CD4-positive, alpha-beta memory T cell (primary cell): ENCODE measurements around the gene ZNF595. TPM values are rescaled to one million over a fixed set of nuclear protein-coding genes. Genes with fewer than 3 reads are reported as not detected.
A peak's percentile ranks its signal among the peaks of the same experiment; 100 is the strongest.

Experiments used
- CTCF ChIA-PET: fragments of 350-600 bp; sonication (Branson Sonifier 250); formaldehyde crosslinking; loops from one replicate; lab custom pipeline; 2021; ENCODE audit warnings: inconsistent platforms; ENCODE audit not compliant: partially characterized antibody; lab: Charles Lee
- POLR2A ChIA-PET: fragments of 350-600 bp; sonication (Branson Sonifier 250); formaldehyde crosslinking; loops from one replicate; lab custom pipeline; 2021; ENCODE audit not compliant: partially characterized antibody; lab: Charles Lee
- DNase-seq, 5 donors: peaks; one replicate each; pipeline versions ENCODE4 v3.0.0 to v3.0.0-alpha.2; 2020 to 2022; ENCODE audit warnings: mixed read lengths in 1 of 5
- H3K27ac ChIP-seq: one replicate; pipeline ENCODE4 v1.7.0; 2013; ENCODE audit warnings: low read depth, low read length
- H3K27me3 ChIP-seq: 2 replicates; pipeline ENCODE4 v1.7.0; 2013; ENCODE audit warnings: mild to moderate bottlenecking, low read length, moderate library complexity; ENCODE audit not compliant: insufficient read depth
- H3K36me3 ChIP-seq: 2 replicates; pipeline ENCODE4 v1.7.0; 2013; ENCODE audit warnings: mild to moderate bottlenecking, low read length, moderate library complexity; ENCODE audit not compliant: insufficient read depth
- H3K4me1 ChIP-seq: 2 replicates; pipeline ENCODE4 v1.7.0; 2013; ENCODE audit warnings: mild to moderate bottlenecking, low read length, moderate library complexity; ENCODE audit not compliant: insufficient read depth
- H3K4me3 ChIP-seq, 2 donors: one replicate each; pipeline ENCODE4 v1.7.0; 2013; ENCODE audit warnings: low read length in 2 of 2, mild to moderate bottlenecking in 1 of 2
- H3K9me3 ChIP-seq, 2 donors: one replicate each; pipeline ENCODE4 v1.7.0; 2013; ENCODE audit warnings: low read length in 2 of 2, control low read depth in 1 of 2; ENCODE audit not compliant: control insufficient read depth in 1 of 2
- H3K27ac Mint-ChIP-seq, 7 donors: one replicate each; pipeline ENCODE4 v1.8.0; 2020 to 2021; ENCODE audit warnings: mixed read lengths in 7 of 7, mild to moderate bottlenecking in 6 of 7, inconsistent platforms in 3 of 7, moderate library complexity in 3 of 7
- H3K27me3 Mint-ChIP-seq, 2 donors: one replicate each; pipeline ENCODE4 v1.8.0; 2020 to 2021; ENCODE audit warnings: mixed read lengths in 2 of 2
- H3K36me3 Mint-ChIP-seq, 2 donors: one replicate each; pipeline ENCODE4 v1.8.0; 2020 to 2021; ENCODE audit warnings: mixed read lengths in 2 of 2, inconsistent platforms in 1 of 2, mild to moderate bottlenecking in 1 of 2
- H3K4me1 Mint-ChIP-seq, 4 donors: one replicate each; pipeline ENCODE4 v1.8.0; 2020 to 2021; ENCODE audit warnings: mixed read lengths in 4 of 4, mild to moderate bottlenecking in 1 of 4
- H3K4me3 Mint-ChIP-seq, 8 donors: one replicate each; pipeline ENCODE4 v1.8.0; 2020 to 2021; ENCODE audit warnings: mixed read lengths in 8 of 8, mild to moderate bottlenecking in 7 of 8, moderate library complexity in 6 of 8, inconsistent platforms in 3 of 8
- H3K9me3 Mint-ChIP-seq, 8 donors: one replicate each; pipeline ENCODE4 v1.8.0; 2020 to 2021; ENCODE audit warnings: mixed read lengths in 8 of 8, mild to moderate bottlenecking in 5 of 8, inconsistent platforms in 3 of 8, moderate library complexity in 1 of 8
- intact Hi-C: fragments of 100-400 bp; cut with micrococcal nuclease; formaldehyde crosslinking; loops from one replicate; pipeline ENCODE4 v1.15.1; 2023
- polyA plus RNA-seq, 2 donors: library from polyadenylated mRNA; unstranded; fragments of 300-500 nt; fragmentation: Illumina TruSeq; gene quantifications; one replicate each; pipeline ENCODE4 v1.2.3, GENCODE V29; 2021
- total RNA-seq, 2 experiments: library from RNA; stranded (reverse); gene quantifications; one replicate each; pipeline ENCODE4 v1.2.3, GENCODE V29; 2021

The ZNF595 gene
- total and polyA plus RNA-seq, 4 experiments from 2014 or later: 3.0 to 11.4 (median 9.5) TPM

DNA sequence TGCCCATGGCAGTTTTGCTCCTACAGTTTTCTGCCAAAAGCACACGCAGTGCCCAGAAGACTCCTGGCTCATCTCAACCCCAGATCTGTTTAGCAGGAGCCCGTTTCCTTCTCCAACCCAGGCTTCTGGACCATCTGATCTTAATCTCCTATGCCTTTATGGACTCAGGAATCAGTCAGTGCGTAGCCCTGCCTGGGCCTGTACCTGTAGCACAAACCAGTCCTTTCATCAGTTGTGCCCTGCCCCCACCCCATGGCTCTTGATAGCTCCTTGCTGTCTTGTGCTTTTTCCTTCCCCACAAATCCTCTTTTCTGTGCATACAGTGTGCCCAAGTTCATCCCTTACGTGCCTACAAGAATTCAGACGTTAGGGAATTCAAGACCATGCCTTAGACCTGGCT, 72.7 kb downstream of the ZNF595 start:
- peaks cover 22 to 44% (median 36%) of the 10 kb centered on the region in 4 donors for H3K4me1 Mint-ChIP-seq
- H3K4me3 ChIP-seq: peak overlapping the region; percentile 71 to 87
- H3K9me3 Mint-ChIP-seq: peaks cover 4 to 92% (median 69%) of the 10 kb centered on the region in 8 donors
- no peaks in the 10 kb centered on the region for H3K36me3 ChIP-seq
- peaks cover 4 to 5% of the 10 kb centered on the region in 2 donors for H3K9me3 ChIP-seq
- CTCF ChIA-PET: interaction anchor here (1.8 kb wide), 1 partner anchor 10 kb away, joined by 8 read pairs; no protein-coding TSS in a partner anchor
- H3K36me3 Mint-ChIP-seq: peaks cover 37 to 62% of the 10 kb centered on the region in 2 donors
- H3K27ac Mint-ChIP-seq: peak overlapping the region in 5 of 7 donors; percentile 27 to 98 (median 91)
- DNase-seq: peak in 1 of 5 donors; percentile 38
- no peaks in the 10 kb centered on the region for H3K27me3 ChIP-seq
- POLR2A ChIA-PET: interaction anchor here (1.9 to 2.2 kb wide), 2 partner anchors 16 to 74 kb away, joined by 16 to 17 read pairs; partner anchors contain the start of gene ZNF595
- H3K4me3 Mint-ChIP-seq: peak overlapping the region; percentile 95 to 100 (median 98)
- no peaks in the 10 kb centered on the region for H3K27me3 Mint-ChIP-seq
- no peak overlapping the region for H3K27ac ChIP-seq
- H3K4me1 ChIP-seq: peaks cover 31% of the 10 kb centered on the region
- intact Hi-C loops: no loop called here

DNA sequence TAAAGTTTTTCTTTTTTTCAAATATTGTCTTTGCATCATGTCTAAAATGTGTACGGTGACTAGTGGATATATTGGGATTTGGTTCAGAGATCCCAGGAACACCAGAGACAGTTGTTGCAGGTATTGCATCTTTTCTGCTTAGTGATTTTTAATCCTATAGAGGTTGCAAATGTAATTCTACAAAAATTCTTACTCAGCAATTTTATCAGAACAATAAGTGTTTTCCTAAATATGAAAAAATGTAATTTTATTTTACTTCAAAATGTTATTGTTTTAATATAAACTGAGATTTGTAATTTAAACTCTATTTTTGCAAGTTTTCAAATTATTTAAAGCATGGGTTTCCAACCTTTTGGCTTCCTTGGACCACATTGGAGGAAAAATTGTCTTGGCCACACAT, 79.4 kb downstream of the ZNF595 start:
- H3K36me3 Mint-ChIP-seq: peaks cover 33 to 78% of the 10 kb centered on the region in 2 donors
- H3K4me3 ChIP-seq: no peak overlapping the region

More for the DNA sequence above, 79.4 kb downstream of the ZNF595 start:
- POLR2A ChIA-PET: no interaction called here
- peaks cover 4 to 9% (median 5%) of the 10 kb centered on the region in 4 donors for H3K4me1 Mint-ChIP-seq
- H3K27ac Mint-ChIP-seq: no peak overlapping the region
- peaks cover 8 to 14% of the 10 kb centered on the region in 2 donors for H3K9me3 ChIP-seq
- peak overlapping the region in 1 of 8 donors; percentile 57 for H3K4me3 Mint-ChIP-seq
- CTCF ChIA-PET: no interaction called here
- intact Hi-C loops: no loop called here
- H3K4me1 ChIP-seq: no peaks in the 10 kb centered on the region
- peaks cover 0 to 79% (median 61%) of the 10 kb centered on the region in 8 donors for H3K9me3 Mint-ChIP-seq
- peaks cover 26% of the 10 kb centered on the region for H3K36me3 ChIP-seq
- no peak for DNase-seq
- H3K27me3 Mint-ChIP-seq: no peaks in the 10 kb centered on the region
- H3K27ac ChIP-seq: no peak overlapping the region
- no peaks in the 10 kb centered on the region for H3K27me3 ChIP-seq

Other genes starting within 250 kb of the ZNF595 start
- 10 to 100 TPM; 13.0 to 14.0 TPM for gene ZNF718, start 71.2 kb downstream of the ZNF595 start, total RNA-seq
- 1 to 10 TPM; 3.6 to 5.0 TPM for gene ZNF718, start 71.2 kb downstream of the ZNF595 start, polyA plus RNA-seq